HEK293 (cell line): ENCODE data around the gene DNMT1.

Experiments used
- AEBP2 ChIP-seq: fragments of 450-650 bp; formaldehyde crosslinking; IDR thresholded peaks from 2 replicates; pipeline ENCODE4 v1.5.1; 2016; ENCODE audit warnings: missing biosample characterization, missing genetic modification characterization, borderline replicate concordance
- BCL11A ChIP-seq: fragments of 450-650 bp; formaldehyde crosslinking; IDR thresholded peaks from 2 replicates; pipeline ENCODE4 v1.5.1; 2016; ENCODE audit warnings: low read depth, missing biosample characterization, missing genetic modification characterization
- GLIS2 ChIP-seq: fragments of 450-650 bp; formaldehyde crosslinking; IDR thresholded peaks from 2 replicates; pipeline ENCODE4 v1.5.1; 2016; ENCODE audit warnings: missing biosample characterization, missing genetic modification characterization
- KLF16 ChIP-seq: fragments of 450-650 bp; formaldehyde crosslinking; IDR thresholded peaks from 2 replicates; pipeline ENCODE4 v1.5.1; 2017; ENCODE audit warnings: missing biosample characterization, missing genetic modification characterization
- PBX3 ChIP-seq: sonication (generic); formaldehyde crosslinking; IDR thresholded peaks from 2 replicates; pipeline ENCODE4 v1.8.1; 2022; ENCODE audit warnings: mild to moderate bottlenecking, moderate library complexity, missing genetic modification reagents
- PRDM4 ChIP-seq: fragments of 450-650 bp; formaldehyde crosslinking; IDR thresholded peaks from 2 replicates; pipeline ENCODE4 v1.5.1; 2017; ENCODE audit warnings: missing biosample characterization, missing genetic modification characterization
- SETDB1 ChIP-seq: IDR thresholded peaks from one replicate; pipeline ENCODE4 v1.6.1; 2017; ENCODE audit warnings: mild to moderate bottlenecking, low read length, moderate library complexity, mixed read lengths; ENCODE audit not compliant: insufficient read length
- SP2 ChIP-seq: fragments of 450-650 bp; formaldehyde crosslinking; IDR thresholded peaks from 2 replicates; pipeline ENCODE4 v1.5.1; 2016; ENCODE audit warnings: missing biosample characterization, missing genetic modification characterization
- TSHZ1 ChIP-seq: fragments of 450-650 bp; formaldehyde crosslinking; IDR thresholded peaks from 2 replicates; pipeline ENCODE4 v1.5.1; 2016; ENCODE audit warnings: missing biosample characterization, missing genetic modification characterization, borderline replicate concordance
- ZBTB48 ChIP-seq: fragments of 450-650 bp; formaldehyde crosslinking; IDR thresholded peaks from 2 replicates; pipeline ENCODE4 v1.5.1; 2016; ENCODE audit warnings: missing biosample characterization, missing genetic modification characterization
- ZFP69B ChIP-seq: fragments of 450-650 bp; formaldehyde crosslinking; IDR thresholded peaks from 2 replicates; pipeline ENCODE4 v1.5.1; 2016; ENCODE audit warnings: missing biosample characterization, missing genetic modification characterization
- ZIC2 ChIP-seq: fragments of 450-650 bp; formaldehyde crosslinking; IDR thresholded peaks from 2 replicates; pipeline ENCODE4 v1.5.1; 2016; ENCODE audit warnings: missing biosample characterization, missing genetic modification characterization
- ZNF19 ChIP-seq: fragments of 450-650 bp; formaldehyde crosslinking; IDR thresholded peaks from 2 replicates; pipeline ENCODE4; 2016; ENCODE audit warnings: missing biosample characterization, missing genetic modification characterization, low read depth
- ZNF202 ChIP-seq: fragments of 450-650 bp; formaldehyde crosslinking; IDR thresholded peaks from 2 replicates; pipeline ENCODE4 v1.5.1; 2016; ENCODE audit warnings: missing biosample characterization, missing genetic modification characterization, borderline replicate concordance
- ZNF214 ChIP-seq: fragments of 450-650 bp; formaldehyde crosslinking; IDR thresholded peaks from 2 replicates; pipeline ENCODE4 v1.5.1; 2017; ENCODE audit warnings: missing biosample characterization, mild to moderate bottlenecking, missing genetic modification characterization, borderline replicate concordance
- ZNF223 ChIP-seq: fragments of 450-650 bp; formaldehyde crosslinking; IDR thresholded peaks from 2 replicates; pipeline ENCODE4 v1.5.1; 2016; ENCODE audit warnings: missing biosample characterization, missing genetic modification characterization
- ZNF292 ChIP-seq: fragments of 450-650 bp; formaldehyde crosslinking; IDR thresholded peaks from 2 replicates; pipeline ENCODE4 v1.5.1; 2016; ENCODE audit warnings: low read depth, missing biosample characterization, missing genetic modification characterization, borderline replicate concordance
- ZNF302 ChIP-seq: fragments of 450-650 bp; formaldehyde crosslinking; IDR thresholded peaks from 2 replicates; pipeline ENCODE4 v1.5.1; 2016; ENCODE audit warnings: missing biosample characterization, missing genetic modification characterization, low read depth
- ZNF341 ChIP-seq: fragments of 450-650 bp; formaldehyde crosslinking; IDR thresholded peaks from 2 replicates; pipeline ENCODE4; 2016; ENCODE audit warnings: low read depth, missing biosample characterization, missing genetic modification characterization
- ZNF362 ChIP-seq: fragments of 450-650 bp; formaldehyde crosslinking; IDR thresholded peaks from 2 replicates; pipeline ENCODE4 v1.5.1; 2016; ENCODE audit warnings: missing biosample characterization, missing genetic modification characterization
- ZNF510 ChIP-seq: fragments of 450-650 bp; formaldehyde crosslinking; IDR thresholded peaks from 2 replicates; pipeline ENCODE4 v1.5.1; 2018; ENCODE audit warnings: mild to moderate bottlenecking, missing genetic modification characterization, missing biosample characterization; ENCODE audit not compliant: insufficient replicate concordance
- ZNF560 ChIP-seq: fragments of 450-650 bp; formaldehyde crosslinking; IDR thresholded peaks from 2 replicates; pipeline ENCODE4 v1.5.1; 2017; ENCODE audit warnings: missing biosample characterization, missing genetic modification characterization, borderline replicate concordance
- ZNF561 ChIP-seq: fragments of 450-650 bp; IDR thresholded peaks from 2 replicates; pipeline ENCODE4 v1.5.1; 2018; ENCODE audit warnings: missing biosample characterization, missing genetic modification characterization, borderline replicate concordance
- ZNF585B ChIP-seq: fragments of 450-650 bp; formaldehyde crosslinking; IDR thresholded peaks from 2 replicates; pipeline ENCODE4 v1.5.1; 2016; ENCODE audit warnings: missing biosample characterization, missing genetic modification characterization
- ZNF610 ChIP-seq: fragments of 450-650 bp; formaldehyde crosslinking; IDR thresholded peaks from 2 replicates; pipeline ENCODE4 v1.5.1; 2016; ENCODE audit warnings: missing biosample characterization, missing genetic modification characterization, borderline replicate concordance
- ZNF624 ChIP-seq: fragments of 450-650 bp; formaldehyde crosslinking; IDR thresholded peaks from 2 replicates; pipeline ENCODE4 v1.5.1; 2017; ENCODE audit warnings: missing biosample characterization, missing genetic modification characterization
- ZNF660 ChIP-seq: fragments of 450-650 bp; IDR thresholded peaks from 2 replicates; pipeline ENCODE4 v1.5.1; 2018; ENCODE audit warnings: missing biosample characterization, mild to moderate bottlenecking, missing genetic modification characterization
- ZNF664 ChIP-seq: fragments of 450-650 bp; formaldehyde crosslinking; IDR thresholded peaks from 2 replicates; pipeline ENCODE4 v1.5.1; 2016; ENCODE audit warnings: missing biosample characterization, missing genetic modification characterization
- ZNF777 ChIP-seq: fragments of 450-650 bp; formaldehyde crosslinking; IDR thresholded peaks from 2 replicates; pipeline ENCODE4 v1.5.1; 2017; ENCODE audit warnings: missing biosample characterization, missing genetic modification characterization, borderline replicate concordance
- ZNF837 ChIP-seq: fragments of 450-650 bp; formaldehyde crosslinking; IDR thresholded peaks from 2 replicates; pipeline ENCODE4 v1.5.1; 2016; ENCODE audit warnings: missing biosample characterization, missing genetic modification characterization
- ZSCAN23 ChIP-seq: fragments of 450-650 bp; formaldehyde crosslinking; IDR thresholded peaks from 2 replicates; pipeline ENCODE4 v1.5.1; 2016; ENCODE audit warnings: missing biosample characterization, missing genetic modification characterization
- ZXDB ChIP-seq: fragments of 450-650 bp; formaldehyde crosslinking; IDR thresholded peaks from 2 replicates; pipeline ENCODE4 v1.5.1; 2016; ENCODE audit warnings: missing biosample characterization, missing genetic modification characterization

DNMT1 gene

GRCh38 chr19:10113964-10114650, 80.6 kb downstream of the DNMT1 start (continued):
- TF ChIP-seq ZNF214 (tag by site-specific recombination) (no peak), SETDB1 (no peak), ZNF302 (tag by site-specific recombination) (no peak), ZNF510 (tag by site-specific recombination) (no peak), ZFP69B (tag by site-specific recombination) (no peak), PRDM4 (no peak), ZBTB48 (no peak), ZNF223 (tag by site-specific recombination) (no peak), AEBP2 (tag by site-specific recombination) (no peak), ZNF19 (tag by site-specific recombination) (no peak), ZNF837 (tag by site-specific recombination) (peak; percentile 75; the same call in 1 of the 2 replicates), ZNF664 (tag by site-specific recombination) (no peak), ZNF624 (tag by site-specific recombination) (no peak), GLIS2 (tag by site-specific recombination) (no peak), ZSCAN23 (tag by site-specific recombination) (no peak), ZNF341 (tag by site-specific recombination) (no peak), KLF16 (tag by site-specific recombination) (no peak), ZXDB (tag by site-specific recombination) (no peak), ZNF362 (tag by site-specific recombination) (no peak), ZNF585B (no peak), ZNF202 (no peak), ZNF292 (tag by site-specific recombination) (no peak), ZNF560 (tag by site-specific recombination) (no peak), ZIC2 (tag by site-specific recombination) (0 out of 2 replicates have a peak, but pooled peaks have one; percentile 11), BCL11A (tag by site-specific recombination) (no peak), PBX3 (CRISPR knock-in tag) (no peak; the same call in 1 of the 2 replicates), ZNF610 (tag by site-specific recombination) (no peak), SP2 (no peak), ZNF561 (tag by site-specific recombination) (no peak), TSHZ1 (tag by site-specific recombination) (no peak), ZNF660 (tag by site-specific recombination) (no peak), ZNF777 (no peak)
